Endothelial cell of umbilical vein (primary cell): Measurements from ENCODE around the gene SERBP1. TPM values are rescaled to one million over a fixed set of nuclear protein-coding genes. Genes with fewer than 3 reads are reported as not detected.

ENCODE experiments used
- BruUV-seq: library from RNA; stranded (reverse); fragments of 400-500 nt; replicated peaks from 2 replicates; lab custom pipeline; 2021; lab: Mats Ljungman, UMichigan
- CTCF ChIA-PET: fragments of 300-600, 350-600 bp; sonication (Branson Sonifier 250); formaldehyde crosslinking; loops from one replicate; lab custom pipeline; 2021; ENCODE audit warnings: antibody characterized with exemption, inconsistent platforms; lab: Charles Lee
- POLR2A ChIA-PET: fragments of 300-600, 350-600 bp; sonication (Branson Sonifier 250); formaldehyde crosslinking; loops from one replicate; lab custom pipeline; 2021; ENCODE audit warnings: antibody characterized with exemption, inconsistent platforms; lab: Charles Lee
- DNase-seq: peaks from one replicate; pipeline ENCODE4 v3.0.0-alpha.2; 2011; ENCODE audit warnings: low read depth, low spot score
- FAIRE-seq: peaks from 2 replicates; lab custom pipeline; 2011; peaks lifted over from hg19 to GRCh38; lab: Jason Lieb, UNC
- H2AFZ ChIP-seq: 2 replicates; pipeline ENCODE4 v1.6.0; 2012; ENCODE audit warnings: low read depth, low read length, control low read depth, inconsistent platforms
- H3K27ac ChIP-seq: 2 replicates; pipeline ENCODE4 v1.5.1; 2011; ENCODE audit warnings: low read depth, mild to moderate bottlenecking, control low read depth, low read length, moderate library complexity; ENCODE audit not compliant: insufficient read depth
- H3K27me3 ChIP-seq, 2 experiments: 2 replicates each; pipeline versions ENCODE4 v1.6.0 to v1.6.1; 2011; ENCODE audit warnings: low read length in 2 of 2, mixed read lengths in 1 of 2; ENCODE audit not compliant: control insufficient read depth in 2 of 2, insufficient read depth in 2 of 2
- H3K36me3 ChIP-seq, 2 experiments: 2 replicates in 1 of 2; 3 replicates in 1 of 2; pipeline ENCODE4 v1.5.1; 2011; ENCODE audit warnings: low read length in 2 of 2, mild to moderate bottlenecking in 1 of 2, moderate library complexity in 1 of 2; ENCODE audit not compliant: control insufficient read depth in 2 of 2, insufficient read depth in 2 of 2; ENCODE audit errors: extremely low read depth in 1 of 2
- H3K4me1 ChIP-seq: 3 replicates; pipeline ENCODE4 v1.5.1; 2011; ENCODE audit warnings: mild to moderate bottlenecking, low read length; ENCODE audit not compliant: control insufficient read depth, insufficient read depth; ENCODE audit errors: extremely low read depth
- H3K4me2 ChIP-seq: 2 replicates; pipeline ENCODE4 v1.6.1; 2011; ENCODE audit warnings: low read length, control low read depth, mixed read lengths; ENCODE audit not compliant: insufficient read depth
- H3K4me3 ChIP-seq, 3 experiments: fragments of 200-600 bp in 1 of 3; sonication (generic), shearing (Covaris generic) in 1 of 3; replicated peaks in 1 of 3; 2 replicates each; pipeline ENCODE4 v1.5.1; 2011 to 2016; ENCODE audit warnings: control low read depth in 3 of 3, low read length in 3 of 3, mild to moderate bottlenecking in 2 of 3, inconsistent platforms in 1 of 3, low read depth in 1 of 3, moderate library complexity in 1 of 3; ENCODE audit not compliant: insufficient read depth in 1 of 3
- H3K79me2 ChIP-seq: 2 replicates; pipeline ENCODE4 v1.6.0; 2012; ENCODE audit warnings: low read length, inconsistent platforms; ENCODE audit not compliant: control insufficient read depth, insufficient read depth
- H3K9ac ChIP-seq: replicated peaks from 2 replicates; pipeline ENCODE3; 2011; ENCODE audit warnings: low read length, control low read depth; ENCODE audit not compliant: insufficient read depth; ENCODE audit errors: extremely low read depth
- H3K9me1 ChIP-seq: replicated peaks from 3 replicates; pipeline ENCODE4 v1.6.0; 2011; ENCODE audit warnings: mild to moderate bottlenecking, low read length; ENCODE audit not compliant: control insufficient read depth, insufficient read depth; ENCODE audit errors: extremely low read depth
- H3K9me3 ChIP-seq: replicated peaks from 2 replicates; pipeline ENCODE4 v1.5.1; 2012; ENCODE audit warnings: low read length, inconsistent platforms; ENCODE audit not compliant: control insufficient read depth, insufficient read depth
- H4K20me1 ChIP-seq: replicated peaks from 2 replicates; pipeline ENCODE3; 2011; ENCODE audit warnings: mild to moderate bottlenecking, low read length; ENCODE audit not compliant: control insufficient read depth, insufficient read depth; ENCODE audit errors: extremely low read depth
- JUN ChIP-seq: IDR thresholded peaks from 2 replicates; pipeline ENCODE4 v1.6.1; 2011; ENCODE audit warnings: borderline replicate concordance, low read depth; ENCODE audit not compliant: insufficient read length, insufficient read depth
- dilution Hi-C: fragments of 300-500 bp; cut with MboI; formaldehyde crosslinking; loops from one replicate; pipeline ENCODE4 v1.15.0; 2019; ENCODE audit warnings: low sequenced_read_pairs; ENCODE audit not compliant: extremely low pct_ligation_motif_present
- intact Hi-C: fragments of 100-400 bp; cut with micrococcal nuclease; formaldehyde crosslinking; loops from one replicate; pipeline ENCODE4 v1.10.0; 2022
- polyA plus RNA-seq, 4 experiments: library from polyadenylated mRNA; depleted of rRNA in 3 of 4; stranded (reverse) in 3 of 4; unstranded in 1 of 4; fragments of >200 nt; gene quantifications; 2 replicates each; pipeline versions ENCODE4 v1.2.1 to v1.2.3, GENCODE V29; 2011 to 2012; ENCODE audit warnings: missing spikeins in 1 of 4
- total RNA-seq: library from RNA; stranded (reverse); gene quantifications from 2 replicates; pipeline ENCODE4 v1.2.3, GENCODE V29; 2021
- TF ChIP-seq, protein P1 (sequence below), 2 donors: IDR thresholded peaks; 1 replicate in 1 of 2; 2 replicates in 1 of 2; pipeline ENCODE4 v1.5.1; 2011; ENCODE audit warnings: low read length in 2 of 2, mild to moderate bottlenecking in 2 of 2, moderate library complexity in 2 of 2, control low read depth in 1 of 2, inconsistent platforms in 1 of 2, low read depth in 1 of 2; ENCODE audit not compliant: insufficient read depth in 1 of 2; ENCODE audit errors: extremely low read depth in 1 of 2

Gene SERBP1
- total and polyA plus RNA-seq, 2 donors (not counting 3 experiments of a cell fraction or from before 2014, with no cell fraction given), result 145 to 293 TPM

DNA sequence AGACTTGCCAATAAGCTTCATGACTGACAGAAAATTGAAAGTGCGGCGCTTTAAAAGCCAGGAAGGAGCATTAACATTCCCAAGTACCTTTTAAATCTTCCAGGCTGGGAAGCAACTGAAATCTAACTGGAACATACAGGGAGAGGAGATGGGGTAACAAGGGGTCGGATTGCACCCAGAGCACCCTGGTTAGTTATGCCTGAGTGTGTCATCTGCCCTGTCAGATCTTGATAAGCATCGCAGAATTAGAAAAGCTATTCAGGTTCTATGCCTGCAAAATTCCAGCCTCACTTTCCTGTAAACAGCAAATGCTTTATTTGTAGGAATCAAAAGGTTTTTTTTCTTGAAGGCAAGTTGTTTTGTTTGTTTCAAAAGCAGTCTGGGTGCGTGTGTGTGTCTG lies 58.5 kb downstream of the SERBP1 start:
- no peaks in the 10 kb centered on the region for H3K9me3 ChIP-seq
- intact Hi-C loops (no loop called here), dilution Hi-C loops (no loop called here)
- no peaks in the 10 kb centered on the region for H3K9me1 ChIP-seq
- no peaks in the 10 kb centered on the region for H3K79me2 ChIP-seq
- TF ChIP-seq JUN, result no peak
- TF ChIP-seq, protein P1, sequence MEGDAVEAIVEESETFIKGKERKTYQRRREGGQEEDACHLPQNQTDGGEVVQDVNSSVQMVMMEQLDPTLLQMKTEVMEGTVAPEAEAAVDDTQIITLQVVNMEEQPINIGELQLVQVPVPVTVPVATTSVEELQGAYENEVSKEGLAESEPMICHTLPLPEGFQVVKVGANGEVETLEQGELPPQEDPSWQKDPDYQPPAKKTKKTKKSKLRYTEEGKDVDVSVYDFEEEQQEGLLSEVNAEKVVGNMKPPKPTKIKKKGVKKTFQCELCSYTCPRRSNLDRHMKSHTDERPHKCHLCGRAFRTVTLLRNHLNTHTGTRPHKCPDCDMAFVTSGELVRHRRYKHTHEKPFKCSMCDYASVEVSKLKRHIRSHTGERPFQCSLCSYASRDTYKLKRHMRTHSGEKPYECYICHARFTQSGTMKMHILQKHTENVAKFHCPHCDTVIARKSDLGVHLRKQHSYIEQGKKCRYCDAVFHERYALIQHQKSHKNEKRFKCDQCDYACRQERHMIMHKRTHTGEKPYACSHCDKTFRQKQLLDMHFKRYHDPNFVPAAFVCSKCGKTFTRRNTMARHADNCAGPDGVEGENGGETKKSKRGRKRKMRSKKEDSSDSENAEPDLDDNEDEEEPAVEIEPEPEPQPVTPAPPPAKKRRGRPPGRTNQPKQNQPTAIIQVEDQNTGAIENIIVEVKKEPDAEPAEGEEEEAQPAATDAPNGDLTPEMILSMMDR (IDR thresholded peaks at IDR 0.05; ENCODE audit: extremely low read depth in 1 of 2, insufficient read depth in 1 of 2, low read depth in 1 of 2, low read length in 2 of 2), result no peak
- ChIA-PET POLR2A (no interaction called here), CTCF (no interaction called here)
- no peaks in the 10 kb centered on the region for H3K36me3 ChIP-seq
- no peak overlapping the region for H3K27ac ChIP-seq
- no peaks in the 10 kb centered on the region for H4K20me1 ChIP-seq
- FAIRE-seq (no peak), DNase-seq (no peak)
- H3K9ac ChIP-seq, result no peak overlapping the region
- no peak overlapping the region for H2AFZ ChIP-seq
- BruUV-seq, result no TSS peak
- H3K4me1 ChIP-seq, result no peaks in the 10 kb centered on the region
- H3K27me3 ChIP-seq, result no peaks in the 10 kb centered on the region
- no peak overlapping the region for H3K4me2 ChIP-seq
- H3K4me3 ChIP-seq, result no peak overlapping the region

DNA sequence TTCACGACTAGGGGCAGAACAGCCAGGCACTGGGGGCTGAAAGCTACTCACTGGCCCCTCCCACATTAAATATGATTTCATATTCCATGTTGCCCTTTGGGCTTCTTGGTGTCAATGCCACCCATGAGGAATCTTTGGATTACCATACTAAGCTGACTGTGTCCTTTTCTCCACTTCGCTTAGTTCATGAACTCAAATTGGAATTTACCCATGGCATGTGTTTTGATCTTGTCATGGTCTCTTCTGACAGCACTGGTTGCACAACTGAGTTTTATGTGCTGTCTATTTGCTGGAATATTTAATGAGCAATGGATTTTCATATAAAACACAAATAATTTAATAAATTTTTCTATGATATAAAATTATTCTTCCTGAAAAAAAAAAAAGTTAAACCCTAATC lies 59.2 kb downstream of the SERBP1 start:
- Histone ChIP-seq H3K9me3 (no peaks in the 10 kb centered on the region), H3K4me2 (no peak overlapping the region), H3K27ac (no peak overlapping the region), H3K4me3 (no peak overlapping the region), H3K9me1 (no peaks in the 10 kb centered on the region), H3K27me3 (no peaks in the 10 kb centered on the region), H2AFZ (no peak overlapping the region), H3K9ac (no peak overlapping the region), H3K79me2 (no peaks in the 10 kb centered on the region), H3K4me1 (no peaks in the 10 kb centered on the region), H4K20me1 (no peaks in the 10 kb centered on the region), H3K36me3 (no peaks in the 10 kb centered on the region)
- no TSS peak for BruUV-seq
- ChIA-PET CTCF (no interaction called here), POLR2A (no interaction called here)
- DNase-seq (no peak), FAIRE-seq (no peak)
- intact Hi-C loops, result no loop called here
- TF ChIP-seq, protein P1 (IDR thresholded peaks at IDR 0.05; ENCODE audit: extremely low read depth in 1 of 2, insufficient read depth in 1 of 2, low read depth in 1 of 2, low read length in 2 of 2), result no peak
- dilution Hi-C loops, result no loop called here
